Fibroblast of villous mesenchyme (primary cell): ENCODE results near the gene PBLD. TPM values are rescaled to one million over a fixed set of nuclear protein-coding genes. Genes with fewer than 3 reads are reported as not detected.
A peak's percentile ranks its signal among the peaks of the same experiment; 100 is the strongest.

Experiments used
- DNase-seq: peaks from one replicate; pipeline ENCODE4 v3.0.0-alpha.2; 2010; ENCODE audit warnings: low read depth
- H3K4me3 ChIP-seq: 2 replicates; pipeline ENCODE4 v1.5.1; 2011; ENCODE audit warnings: low read depth, mild to moderate bottlenecking, low read length
- total RNA-seq: library from RNA; depleted of rRNA; stranded (reverse); fragments of >200 nt; gene quantifications from 2 replicates; pipeline ENCODE4 v1.2.3, GENCODE V29; 2012
- TF ChIP-seq, protein P1 (sequence below): IDR thresholded peaks from 2 replicates; pipeline ENCODE4 v1.5.1; 2012; ENCODE audit warnings: low read depth, mild to moderate bottlenecking, low read length; ENCODE audit not compliant: insufficient read depth

The PBLD gene
- 7.1 and 9.1 TPM in 2 replicates for total RNA-seq

DNA sequence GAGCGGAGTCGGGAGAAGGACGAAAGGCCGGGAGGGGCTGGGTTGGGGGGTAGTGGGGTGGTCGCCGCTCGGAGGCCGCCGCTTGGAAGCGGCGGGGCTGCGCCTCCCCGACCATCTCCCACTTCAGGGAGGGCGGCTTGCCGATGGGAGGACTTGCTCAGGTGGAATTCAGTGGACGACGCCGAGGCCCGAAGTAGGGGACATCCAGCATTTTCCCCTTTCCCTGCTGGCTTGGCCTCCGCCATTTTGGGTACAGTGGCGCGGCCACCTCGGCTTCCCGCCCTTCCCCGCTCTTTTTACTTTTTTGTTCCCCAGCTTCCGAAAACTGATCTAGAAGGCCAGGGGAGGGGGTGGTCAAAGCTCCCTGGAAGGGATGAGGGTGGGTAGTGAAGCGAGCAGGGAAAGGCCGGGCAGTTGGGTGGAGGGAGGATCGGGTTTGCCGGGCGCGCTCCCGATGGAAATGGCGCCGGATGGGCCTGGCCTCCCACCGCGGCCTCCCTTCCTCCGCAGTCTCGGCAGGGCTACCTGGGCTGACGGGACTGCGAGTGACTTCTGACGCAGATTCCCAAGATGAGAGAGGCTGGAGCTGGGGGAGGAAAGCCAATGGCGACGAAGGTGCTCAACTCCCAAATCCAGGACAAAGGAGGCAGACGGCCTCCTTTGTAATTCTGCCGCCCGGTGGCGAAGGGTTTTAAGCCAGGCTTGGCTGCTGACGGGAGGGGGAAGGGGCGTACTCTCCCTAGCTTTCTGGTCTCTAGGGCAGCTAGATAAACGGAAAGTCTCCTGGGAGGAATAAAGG, at the start of gene PBLD:
TSS of gene PBLD (minus strand) at position 670 of the 799 bp plus-strand sequence. CDS start 26,084 bp downstream, outside the sequence.
- peak within 1 kb of the TSS; percentile 99 for H3K4me3 ChIP-seq
- peak; percentile 81 for DNase-seq
- TF ChIP-seq, protein P1, sequence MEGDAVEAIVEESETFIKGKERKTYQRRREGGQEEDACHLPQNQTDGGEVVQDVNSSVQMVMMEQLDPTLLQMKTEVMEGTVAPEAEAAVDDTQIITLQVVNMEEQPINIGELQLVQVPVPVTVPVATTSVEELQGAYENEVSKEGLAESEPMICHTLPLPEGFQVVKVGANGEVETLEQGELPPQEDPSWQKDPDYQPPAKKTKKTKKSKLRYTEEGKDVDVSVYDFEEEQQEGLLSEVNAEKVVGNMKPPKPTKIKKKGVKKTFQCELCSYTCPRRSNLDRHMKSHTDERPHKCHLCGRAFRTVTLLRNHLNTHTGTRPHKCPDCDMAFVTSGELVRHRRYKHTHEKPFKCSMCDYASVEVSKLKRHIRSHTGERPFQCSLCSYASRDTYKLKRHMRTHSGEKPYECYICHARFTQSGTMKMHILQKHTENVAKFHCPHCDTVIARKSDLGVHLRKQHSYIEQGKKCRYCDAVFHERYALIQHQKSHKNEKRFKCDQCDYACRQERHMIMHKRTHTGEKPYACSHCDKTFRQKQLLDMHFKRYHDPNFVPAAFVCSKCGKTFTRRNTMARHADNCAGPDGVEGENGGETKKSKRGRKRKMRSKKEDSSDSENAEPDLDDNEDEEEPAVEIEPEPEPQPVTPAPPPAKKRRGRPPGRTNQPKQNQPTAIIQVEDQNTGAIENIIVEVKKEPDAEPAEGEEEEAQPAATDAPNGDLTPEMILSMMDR, result peak; percentile 52

- no peak for DNase-seq
- no peak overlapping the region for H3K4me3 ChIP-seq
- TF ChIP-seq, protein P1, result no peak
Observed at GRCh38 chr10:68371604-68372003, 38.9 kb upstream of the PBLD start.

GRCh38 chr10:68367121-68367520, 34.4 kb upstream of the PBLD start:
- TF ChIP-seq, protein P1, result no peak
- no peak overlapping the region for H3K4me3 ChIP-seq
- DNase-seq, result peak; percentile 14

GRCh38 chr10:68366600-68366999, 33.9 kb upstream of the PBLD start:
- DNase-seq, result no peak
- H3K4me3 ChIP-seq, result no peak overlapping the region
- TF ChIP-seq, protein P1, result no peak

- TF ChIP-seq, protein P1, result no peak
- no peak for DNase-seq
- no peak overlapping the region for H3K4me3 ChIP-seq
Observed at GRCh38 chr10:68365611-68366010, 32.9 kb upstream of the PBLD start.

- DNase-seq, result peak; percentile 11
- TF ChIP-seq, protein P1, result no peak
- H3K4me3 ChIP-seq, result no peak overlapping the region
Observed at GRCh38 chr10:68364101-68364886, 31.6 kb upstream of the PBLD start.
